ENCODE measurements around the gene SFXN3.

The SFXN3 gene

DNA sequence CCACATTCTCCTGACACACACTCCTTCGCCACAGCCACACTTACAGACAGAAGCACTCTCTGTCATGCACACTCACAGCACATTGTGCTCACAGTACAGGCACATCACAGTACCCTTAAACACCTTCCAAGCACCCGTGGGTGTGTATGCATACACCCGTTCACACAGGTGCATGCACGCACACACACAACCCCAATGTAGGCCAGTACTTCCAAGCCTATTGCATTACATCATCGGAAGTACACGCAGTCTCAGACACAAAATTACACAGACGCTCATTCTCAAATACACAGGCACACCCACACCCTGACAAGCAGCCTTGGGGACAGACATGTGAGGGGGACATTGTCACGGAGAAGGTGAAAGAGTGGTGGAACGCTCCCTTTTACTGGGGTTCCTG lies 41.9 kb downstream of the SFXN3 start:
- in situ Hi-C loops (cut with MboI; ENCODE audit: low sequenced_read_pairs) = no loop called here

DNA sequence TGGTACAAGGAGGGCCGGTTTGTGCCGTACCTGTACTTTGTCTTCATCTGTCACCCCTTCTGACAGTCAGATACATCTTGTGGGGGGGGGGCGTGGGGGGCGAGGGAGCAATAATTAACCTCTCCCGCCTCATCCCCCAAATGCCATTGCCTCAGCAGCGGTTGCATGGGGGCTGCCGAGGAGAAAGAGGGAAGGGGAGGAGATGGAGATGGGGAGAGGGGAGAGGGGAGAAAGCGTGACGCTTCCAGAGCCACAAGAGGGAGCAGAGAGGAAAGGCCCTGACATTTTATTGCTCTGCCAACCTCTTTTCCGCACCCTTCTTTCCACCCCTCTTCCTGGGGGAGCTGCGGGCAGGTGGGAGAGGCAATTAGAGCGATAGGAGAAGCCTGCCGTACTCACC lies 42.6 kb downstream of the SFXN3 start:
- in situ Hi-C loops (cut with MboI; ENCODE audit: low sequenced_read_pairs) = no loop called here

DNA sequence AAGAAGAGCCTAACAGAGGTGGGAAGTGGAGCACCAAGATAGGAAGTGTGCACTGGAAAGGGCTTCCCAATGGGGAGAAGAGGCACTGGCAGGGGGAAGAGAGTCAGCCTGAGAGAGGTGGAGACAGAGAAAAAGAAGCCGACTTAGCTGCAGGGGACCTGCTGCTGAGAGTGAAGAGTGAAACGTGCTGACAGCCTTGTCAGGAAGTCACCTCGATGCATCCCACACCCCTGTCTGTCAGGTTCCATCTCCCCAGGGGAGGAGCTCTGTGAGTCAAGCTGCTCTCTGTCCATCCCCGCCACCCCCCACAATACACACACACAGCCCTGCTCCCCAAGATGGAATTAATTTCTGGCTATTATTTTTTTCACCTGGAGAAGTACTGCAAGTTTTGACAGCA lies 44.7 kb downstream of the SFXN3 start:
- in situ Hi-C loops (cut with MboI; ENCODE audit: low sequenced_read_pairs) = no loop called here

DNA sequence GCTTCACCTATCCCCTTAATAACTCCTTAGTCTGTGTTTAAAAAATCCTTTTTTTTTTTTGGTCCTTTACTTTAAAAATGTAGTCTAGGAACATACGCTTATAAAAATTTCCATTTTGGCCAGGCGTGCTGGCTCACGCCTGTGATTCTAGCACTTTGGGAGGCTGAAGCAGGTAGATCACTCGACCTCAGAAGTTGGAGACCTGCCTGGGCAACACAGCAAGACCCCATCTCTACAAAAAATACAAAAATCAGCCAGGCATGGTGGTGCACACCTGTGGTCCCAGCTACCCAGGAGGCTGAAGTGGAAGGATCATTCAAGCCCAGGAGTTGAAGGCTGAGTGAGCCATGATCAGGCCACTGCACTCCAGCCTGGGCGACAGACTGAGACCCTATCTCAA lies 45.6 kb downstream of the SFXN3 start:
- in situ Hi-C loops (cut with MboI; ENCODE audit: low sequenced_read_pairs) = no loop called here

DNA sequence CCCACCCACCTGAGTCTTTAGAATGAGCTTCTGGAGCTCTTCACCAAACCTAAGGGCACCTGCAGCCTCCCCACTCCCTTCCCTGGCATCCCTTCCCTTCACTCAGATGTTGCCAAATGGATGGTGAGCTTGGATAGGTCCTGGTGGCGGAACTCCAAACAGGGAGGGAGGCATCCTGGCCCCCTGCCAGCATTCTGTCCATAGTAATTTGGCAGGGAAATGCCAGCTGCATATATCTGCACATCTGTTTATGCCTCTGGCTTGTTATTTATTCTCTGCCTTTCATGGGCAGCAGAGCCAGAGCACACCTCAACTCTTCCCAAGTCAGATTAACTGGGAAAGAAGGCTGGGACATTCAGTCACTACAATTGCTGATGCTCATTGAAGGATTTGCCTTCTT lies 48.8 kb downstream of the SFXN3 start:
- in situ Hi-C loops (cut with MboI; ENCODE audit: low sequenced_read_pairs) = no loop called here

DNA sequence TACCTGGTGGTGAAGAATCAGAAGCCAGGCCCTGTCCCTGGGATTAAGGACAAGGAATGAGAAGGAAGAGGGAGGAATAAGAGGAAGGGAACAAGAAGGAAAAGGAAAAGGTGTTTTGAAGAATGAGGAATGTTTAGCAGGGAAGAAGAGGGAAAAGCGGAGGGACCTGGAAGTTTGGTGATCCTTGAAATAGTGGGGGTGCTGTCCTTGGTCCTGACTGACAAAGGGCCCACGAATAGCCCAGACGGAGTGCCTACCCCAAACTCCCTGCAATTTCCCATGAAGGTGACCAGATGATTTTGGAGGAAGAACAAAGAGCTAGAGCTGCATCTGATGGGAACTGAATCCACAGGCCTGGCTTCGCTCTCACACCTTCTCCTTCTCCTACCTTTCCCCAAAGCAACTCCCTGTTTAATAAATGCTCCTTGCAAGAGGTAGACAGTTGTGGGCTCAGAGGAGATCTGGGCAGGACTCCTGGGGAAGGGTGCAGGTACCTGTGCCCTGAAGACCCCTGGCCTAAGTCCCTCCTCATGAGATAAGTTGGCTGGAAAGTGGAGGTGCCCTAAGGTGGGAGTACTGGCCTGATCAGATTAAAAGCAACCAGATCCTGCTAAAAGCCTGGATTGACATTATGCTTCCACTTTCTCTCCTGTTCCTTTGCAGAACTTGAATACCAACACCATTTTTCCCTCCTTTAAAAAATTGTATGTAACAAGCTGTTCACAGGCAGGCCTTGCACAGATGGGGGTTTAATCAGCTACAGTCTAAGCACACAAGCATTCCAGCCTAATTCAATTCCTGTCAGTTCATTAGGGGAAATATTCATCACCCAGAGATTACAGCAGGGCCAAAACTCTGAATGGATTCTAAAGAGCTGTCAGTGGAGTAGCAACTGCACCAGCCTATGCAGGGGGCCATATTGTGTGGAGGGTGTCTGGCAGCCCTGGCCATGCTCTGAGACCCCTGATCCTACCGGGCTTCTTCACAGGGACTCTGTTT lies 50.2 kb downstream of the SFXN3 start:
- in situ Hi-C loops (cut with MboI; ENCODE audit: low sequenced_read_pairs) = no loop called here

DNA sequence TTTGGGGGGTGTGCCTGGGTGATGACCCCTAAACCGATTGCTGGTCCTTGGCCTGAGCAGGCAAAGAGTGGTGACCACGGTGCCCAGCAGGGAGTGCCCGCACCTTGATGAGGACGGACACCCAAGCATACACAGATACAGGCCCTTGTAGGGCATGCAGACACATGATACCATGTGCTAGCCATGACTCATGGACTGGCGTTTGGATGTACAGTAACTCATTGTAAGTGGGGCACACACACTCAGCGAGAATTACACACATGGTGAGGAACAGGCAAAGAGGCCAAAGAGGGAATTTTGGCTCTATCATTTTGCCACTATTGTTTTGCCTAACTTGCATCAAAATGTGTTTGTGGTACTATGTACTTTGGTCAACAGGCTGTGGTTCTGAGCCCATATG lies 54.8 kb downstream of the SFXN3 start:
- in situ Hi-C loops (cut with MboI; ENCODE audit: low sequenced_read_pairs) = no loop called here

DNA sequence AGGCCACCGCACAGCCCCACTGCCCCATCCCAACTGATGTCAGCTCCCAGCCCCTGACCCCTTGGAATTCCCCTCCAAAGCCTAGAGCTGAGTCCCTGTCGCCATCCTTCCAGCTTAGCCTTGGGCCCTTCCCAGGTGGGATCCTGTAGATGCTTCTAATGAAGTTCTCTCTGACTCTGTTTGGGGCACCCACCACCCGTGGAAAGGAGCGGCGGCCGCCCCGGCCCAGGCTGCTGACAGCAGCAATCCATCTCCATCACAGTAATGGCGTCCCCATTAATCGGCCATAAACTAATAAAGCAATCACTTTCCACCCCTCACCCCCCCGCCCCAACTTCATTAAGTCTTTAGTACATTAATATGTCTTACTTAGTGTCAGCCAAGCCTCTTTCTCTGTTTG lies 56.3 kb downstream of the SFXN3 start:
- in situ Hi-C loops (cut with MboI; ENCODE audit: low sequenced_read_pairs) = no loop called here

DNA sequence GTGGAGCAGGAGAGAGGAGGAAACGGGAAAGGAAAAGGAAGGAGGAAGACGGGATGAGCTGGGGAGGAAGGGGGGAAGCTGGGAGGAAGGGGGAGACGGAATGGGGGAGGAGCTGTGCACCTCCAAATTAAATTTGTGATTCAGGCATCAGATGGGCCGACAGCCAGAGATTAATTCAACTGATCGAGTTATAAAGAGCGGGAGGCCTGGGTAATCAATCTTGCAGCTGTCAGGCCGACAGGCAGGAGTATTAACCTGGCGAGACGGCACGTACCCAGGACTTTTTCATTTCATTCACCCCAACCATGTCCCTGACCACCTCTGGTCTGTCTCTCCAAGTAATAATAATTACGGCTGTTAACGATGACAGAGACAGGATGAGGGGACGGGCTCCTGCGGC lies 56.9 kb downstream of the SFXN3 start:
- in situ Hi-C loops (cut with MboI; ENCODE audit: low sequenced_read_pairs) = no loop called here

DNA sequence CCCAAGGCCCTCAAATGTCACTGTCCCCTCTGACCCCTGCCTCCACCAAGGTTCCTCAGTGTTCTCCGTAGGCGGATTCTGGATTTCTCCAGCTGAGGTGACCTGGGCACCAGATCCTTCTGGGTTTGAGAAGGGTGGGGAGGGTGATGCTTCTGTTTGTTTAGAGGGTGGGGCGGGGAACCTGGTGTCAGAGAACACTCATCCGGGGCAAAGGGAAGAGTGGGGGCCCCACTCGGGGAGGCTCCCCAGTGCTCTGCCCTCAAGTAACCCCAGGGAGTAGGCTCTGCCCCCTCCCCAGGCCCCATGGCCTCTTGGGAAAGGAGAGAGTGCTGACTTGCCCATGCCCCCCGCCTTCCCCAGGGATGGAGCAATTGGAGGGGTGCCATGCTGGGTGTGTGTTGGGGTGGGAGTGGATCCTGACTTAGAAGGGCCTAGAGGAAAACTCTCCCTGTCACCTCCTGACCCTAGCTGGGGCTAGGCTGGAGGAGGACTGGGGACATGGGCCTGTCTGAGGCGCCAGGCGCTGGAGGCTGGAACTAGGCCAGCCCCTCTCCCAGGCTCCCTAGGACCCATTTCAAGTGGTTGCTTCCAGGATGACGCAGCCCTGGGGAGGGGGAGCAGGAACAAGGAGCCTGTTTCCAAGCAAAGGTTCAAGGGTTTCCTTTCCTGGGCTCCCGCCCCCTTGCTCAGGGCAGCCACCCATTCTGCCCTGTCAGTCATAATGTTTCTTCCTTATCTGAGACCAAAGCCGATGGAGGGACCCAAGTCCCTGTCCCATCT lies 58.7 kb downstream of the SFXN3 start:
- in situ Hi-C loops (cut with MboI; ENCODE audit: low sequenced_read_pairs) = no loop called here

DNA sequence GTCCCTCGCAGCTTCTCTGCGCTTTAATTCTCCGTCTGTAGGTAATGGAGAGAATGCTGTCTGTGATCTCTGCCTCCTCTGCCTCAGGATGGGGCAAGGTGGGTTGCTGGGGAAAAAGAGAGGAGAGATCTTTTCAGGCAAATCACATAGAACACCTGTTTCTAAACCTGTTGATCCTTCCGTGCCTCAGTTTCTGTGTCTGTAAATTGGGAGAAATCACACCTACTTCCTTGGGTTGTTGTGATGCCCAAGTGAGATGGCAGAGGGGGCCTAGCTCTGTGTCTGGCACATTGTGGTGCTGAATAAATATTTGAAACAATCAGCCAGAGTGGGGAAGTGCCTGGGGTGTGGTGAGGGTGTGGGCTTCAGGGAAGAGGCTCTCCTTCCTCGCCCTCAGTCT lies 59.6 kb downstream of the SFXN3 start:
- in situ Hi-C loops (cut with MboI; ENCODE audit: low sequenced_read_pairs) = no loop called here

All from HL-60/S4 treated with retinoic acid at 250 ng/mL for 4 days and 3 days (cell line).